ENCODE measurements around the gene FOXP1.
"Not testable (repeated sequence)": the region's sequence is repeated elsewhere in the genome, so short reads cannot be mapped to it uniquely, and the experiment has no call there.

Gene FOXP1

GRCh38 chr3:71330505-71330904 lies 253.0 kb downstream of the FOXP1 start:
- DNase-seq (ENCODE audit: low spot score): no peak

- DNase-seq (ENCODE audit: low spot score): no peak
Measured at GRCh38 chr3:71329817-71330216, 253.7 kb downstream of the FOXP1 start.

GRCh38 chr3:71328926-71329325 lies 254.6 kb downstream of the FOXP1 start:
- no peak for DNase-seq (ENCODE audit: low spot score)

GRCh38 chr3:71327936-71328335 lies 255.6 kb downstream of the FOXP1 start:
- DNase-seq (ENCODE audit: low spot score): no peak

GRCh38 chr3:71325715-71326114 lies 257.8 kb downstream of the FOXP1 start:
- no peak for DNase-seq (ENCODE audit: low spot score)

GRCh38 chr3:71324224-71324623 lies 259.3 kb downstream of the FOXP1 start:
- not testable (repeated sequence) for DNase-seq (ENCODE audit: low spot score)

GRCh38 chr3:71323558-71323957 lies 260.0 kb downstream of the FOXP1 start:
- no peak for DNase-seq (ENCODE audit: low spot score)

- no peak for DNase-seq (ENCODE audit: low spot score)
Measured at GRCh38 chr3:71322154-71322553, 261.4 kb downstream of the FOXP1 start.

GRCh38 chr3:71319771-71320170 lies 263.8 kb downstream of the FOXP1 start:
- DNase-seq (ENCODE audit: low spot score): no peak

- no peak for DNase-seq (ENCODE audit: low spot score)
Measured at GRCh38 chr3:71318458-71318827, 265.1 kb downstream of the FOXP1 start.

GRCh38 chr3:71317749-71318457 lies 265.6 kb downstream of the FOXP1 start:
- DNase-seq (ENCODE audit: low spot score): no peak

GRCh38 chr3:71317140-71317539 lies 266.4 kb downstream of the FOXP1 start:
- DNase-seq (ENCODE audit: low spot score): no peak

GRCh38 chr3:71316066-71316777 lies 267.3 kb downstream of the FOXP1 start:
- DNase-seq (ENCODE audit: low spot score): no peak

GRCh38 chr3:71315431-71315830 lies 268.1 kb downstream of the FOXP1 start:
- no peak for DNase-seq (ENCODE audit: low spot score)

- no peak for DNase-seq (ENCODE audit: low spot score)
Measured at GRCh38 chr3:71313844-71314243, 269.7 kb downstream of the FOXP1 start.

- no peak for DNase-seq (ENCODE audit: low spot score)
Measured at GRCh38 chr3:71312461-71312860, 271.1 kb downstream of the FOXP1 start.

- DNase-seq (ENCODE audit: low spot score): no peak
Measured at GRCh38 chr3:71311661-71312046, 271.9 kb downstream of the FOXP1 start.

- no peak for DNase-seq (ENCODE audit: low spot score)
Measured at GRCh38 chr3:71310980-71311660, 272.4 kb downstream of the FOXP1 start.

GRCh38 chr3:71310359-71310979 lies 273.1 kb downstream of the FOXP1 start:
- DNase-seq (ENCODE audit: low spot score): peak; percentile 88

GRCh38 chr3:71309886-71310285 lies 273.6 kb downstream of the FOXP1 start:
- DNase-seq (ENCODE audit: low spot score): peak; percentile 29

GRCh38 chr3:71309342-71309741 lies 274.2 kb downstream of the FOXP1 start:
- DNase-seq (ENCODE audit: low spot score): no peak

GRCh38 chr3:71308836-71309235 lies 274.7 kb downstream of the FOXP1 start:
- no peak for DNase-seq (ENCODE audit: low spot score)
